Measurements from ENCODE around the gene FOXP1. TPM values are rescaled to one million over a fixed set of nuclear protein-coding genes. Genes with fewer than 3 reads are reported as not detected.

FOXP1 gene
- total RNA-seq, 1 donor from 2014 or later, result 27.3 TPM

- no peak overlapping the region for H3K4me2 ChIP-seq
- H3K4me3 ChIP-seq, result no peak overlapping the region
- no peaks in the 10 kb centered on the region for H3K79me2 ChIP-seq (ENCODE audit: low read depth)
- Mint-ChIP-seq H3K4me3 (no peak overlapping the region), H3K9me3 (peaks cover 2% of the 10 kb centered on the region), H3K4me1 (peaks cover 1% of the 10 kb centered on the region), H3K36me3 (no peaks in the 10 kb centered on the region), H3K27ac (no peak overlapping the region), H3K27me3 (ENCODE audit: insufficient read depth, low read depth) (peaks cover 4% of the 10 kb centered on the region)
- no peaks in the 10 kb centered on the region for H3K27me3 ChIP-seq
- H3K9me3 ChIP-seq (ENCODE audit: low read depth), result no peaks in the 10 kb centered on the region
- H4K20me1 ChIP-seq (ENCODE audit: low read depth), result peaks cover 16% of the 10 kb centered on the region
- no peaks in the 10 kb centered on the region for H3K36me3 ChIP-seq
- TF ChIP-seq CTCF (IDR thresholded peaks at IDR 0.05) (no peak), EZH2phosphoT487 (IDR thresholded peaks at IDR 0.05) (no peak), EZH2 (IDR thresholded peaks at IDR 0.05) (no peak)
- peaks cover 1% of the 10 kb centered on the region for H3K4me1 ChIP-seq
- no peak overlapping the region for H2AFZ ChIP-seq (replicated peaks)
- no peak overlapping the region for H3K27ac ChIP-seq
- no peak for DNase-seq (ENCODE audit: low spot score)
- no peak overlapping the region for H3K9ac ChIP-seq
- no peaks in the 10 kb centered on the region for H3F3A ChIP-seq (ENCODE audit: low read depth)
Measured at GRCh38 chr3:71419369-71419768, 164.2 kb downstream of the FOXP1 start.

GRCh38 chr3:71417791-71418190, 165.7 kb downstream of the FOXP1 start:
- no peaks in the 10 kb centered on the region for H3K36me3 Mint-ChIP-seq
- H3F3A ChIP-seq (ENCODE audit: low read depth), result no peaks in the 10 kb centered on the region
- no peaks in the 10 kb centered on the region for H3K36me3 ChIP-seq
- H3K27ac Mint-ChIP-seq, result no peak overlapping the region
- H3K27me3 ChIP-seq, result no peaks in the 10 kb centered on the region
- H3K4me3 Mint-ChIP-seq, result no peak overlapping the region
- peaks cover 5% of the 10 kb centered on the region for H3K4me1 ChIP-seq
- H3K4me3 ChIP-seq, result no peak overlapping the region
- H4K20me1 ChIP-seq (ENCODE audit: low read depth), result peaks cover 23% of the 10 kb centered on the region
- no peak for DNase-seq (ENCODE audit: low spot score)
- H3K9ac ChIP-seq, result no peak overlapping the region
- no peaks in the 10 kb centered on the region for H3K9me3 Mint-ChIP-seq
- no peaks in the 10 kb centered on the region for H3K9me3 ChIP-seq (ENCODE audit: low read depth)
- TF ChIP-seq CTCF (IDR thresholded peaks at IDR 0.05) (no peak), EZH2 (IDR thresholded peaks at IDR 0.05) (no peak), EZH2phosphoT487 (IDR thresholded peaks at IDR 0.05) (no peak)
- H3K27me3 Mint-ChIP-seq (ENCODE audit: insufficient read depth, low read depth), result peaks cover 1% of the 10 kb centered on the region
- no peak overlapping the region for H3K4me2 ChIP-seq
- peaks cover 5% of the 10 kb centered on the region for H3K4me1 Mint-ChIP-seq
- H2AFZ ChIP-seq (replicated peaks), result no peak overlapping the region
- no peak overlapping the region for H3K27ac ChIP-seq
- no peaks in the 10 kb centered on the region for H3K79me2 ChIP-seq (ENCODE audit: low read depth)

- peaks cover 23% of the 10 kb centered on the region for H4K20me1 ChIP-seq (ENCODE audit: low read depth)
Measured at GRCh38 chr3:71416876-71417275, 166.7 kb downstream of the FOXP1 start.

More at GRCh38 chr3:71416876-71417275, 166.7 kb downstream of the FOXP1 start:
- Histone ChIP-seq H2AFZ (replicated peaks) (no peak overlapping the region), H3K9me3 (ENCODE audit: low read depth) (no peaks in the 10 kb centered on the region), H3K4me1 (peaks cover 5% of the 10 kb centered on the region), H3K4me2 (no peak overlapping the region), H3K27me3 (no peaks in the 10 kb centered on the region), H3K9ac (no peak overlapping the region), H3K36me3 (no peaks in the 10 kb centered on the region), H3K27ac (no peak overlapping the region), H3K79me2 (ENCODE audit: low read depth) (no peaks in the 10 kb centered on the region), H3F3A (ENCODE audit: low read depth) (no peaks in the 10 kb centered on the region), H3K4me3 (no peak overlapping the region)
- no peaks in the 10 kb centered on the region for H3K9me3 Mint-ChIP-seq
- peak; percentile 48 for DNase-seq (ENCODE audit: low spot score)
- H3K4me1 Mint-ChIP-seq, result peaks cover 5% of the 10 kb centered on the region
- TF ChIP-seq CTCF (IDR thresholded peaks at IDR 0.05) (peak; percentile 38), EZH2phosphoT487 (IDR thresholded peaks at IDR 0.05) (no peak)
- peaks cover 2% of the 10 kb centered on the region for H3K27me3 Mint-ChIP-seq (ENCODE audit: insufficient read depth, low read depth)
- H3K4me3 Mint-ChIP-seq, result no peak overlapping the region
- H3K27ac Mint-ChIP-seq, result no peak overlapping the region
- H3K36me3 Mint-ChIP-seq, result no peaks in the 10 kb centered on the region

Data from neural progenitor cell (in vitro differentiated cells).